Inflammatory macrophage treated with lipopolysaccharide for 4 hours (primary cell): ENCODE data around the gene FBF1.
A peak's percentile ranks its signal among the peaks of the same experiment; 100 is the strongest.
"Not testable (repeated sequence)": the region's sequence is repeated elsewhere in the genome, so short reads cannot be mapped to it uniquely, and the experiment has no call there.

Source experiments
- DNase-seq: peaks from one replicate; pipeline ENCODE4 v3.0.0-alpha.2; 2020

Gene FBF1

GRCh38 chr17:75874323-75875181, 66.3 kb downstream of the FBF1 start:
- DNase-seq: no peak

DNA sequence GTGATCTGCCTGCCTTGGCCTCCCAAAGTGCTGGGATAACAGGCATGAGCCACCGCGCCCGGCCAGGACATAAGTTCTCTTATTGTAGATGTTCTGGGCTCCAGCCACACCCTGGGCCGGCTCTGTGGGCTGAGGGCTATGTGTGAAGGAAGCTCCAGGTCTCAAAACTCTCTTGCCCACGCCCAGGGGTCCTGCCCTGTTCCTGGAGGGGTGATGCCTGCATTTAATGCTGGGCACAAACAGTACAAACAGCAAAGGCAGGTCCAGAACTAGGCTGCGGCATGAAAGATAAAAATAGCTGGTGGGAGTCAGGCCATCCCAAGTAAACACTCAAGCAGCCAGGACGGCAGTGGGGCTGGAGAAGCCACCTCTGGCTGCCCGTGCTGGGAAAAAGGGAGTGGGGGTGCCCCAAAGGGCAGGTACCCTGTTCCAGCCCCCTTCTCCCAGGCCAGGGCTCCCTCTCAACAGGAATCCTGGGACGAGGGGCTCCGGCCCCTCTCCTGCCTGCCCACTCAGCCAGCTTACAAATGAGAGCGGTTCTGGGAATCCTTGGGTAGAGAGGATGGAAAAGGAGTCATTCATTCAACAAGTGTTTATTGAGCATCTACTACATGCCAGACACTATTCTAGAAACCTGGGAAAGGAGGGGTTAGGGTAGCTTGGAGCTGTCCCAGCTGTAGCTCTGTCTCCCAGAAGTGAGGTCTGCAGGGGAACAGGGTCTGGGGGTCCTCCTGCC, 67.1 kb downstream of the FBF1 start:
- no peak for DNase-seq

- DNase-seq: no peak
Measured at GRCh38 chr17:75872434-75873351, 68.1 kb downstream of the FBF1 start.

GRCh38 chr17:75870228-75870627, 70.6 kb downstream of the FBF1 start:
- DNase-seq: not testable (repeated sequence)

GRCh38 chr17:75869282-75870141, 71.3 kb downstream of the FBF1 start:
- no peak for DNase-seq

DNA sequence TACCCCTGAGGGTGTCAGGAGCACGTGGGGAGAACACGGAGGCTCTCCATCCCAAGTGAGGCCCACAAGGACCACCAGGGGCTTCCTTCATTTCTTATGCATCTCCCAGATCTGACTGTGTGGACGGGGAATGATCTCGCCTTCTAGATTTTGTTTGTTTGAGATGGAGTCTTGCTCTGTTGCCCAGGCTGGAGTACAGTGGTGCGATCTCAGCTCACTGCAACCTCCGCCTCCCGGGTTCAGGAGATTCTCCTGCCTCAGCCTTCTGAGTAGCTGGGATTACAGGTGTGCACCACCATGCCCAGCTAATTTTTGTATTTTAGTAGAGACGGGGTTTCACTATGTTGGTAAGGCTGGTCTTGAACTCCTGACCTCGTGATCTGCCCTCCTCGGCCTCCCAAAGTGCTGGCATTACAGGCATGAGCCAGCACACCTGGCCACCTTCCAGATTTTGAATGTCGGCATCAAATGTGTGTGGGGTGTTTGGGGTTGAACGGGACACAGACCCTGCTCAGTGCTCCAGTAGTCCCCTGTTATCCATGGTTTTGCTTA, 72.0 kb downstream of the FBF1 start:
- DNase-seq: not testable (repeated sequence)

DNA sequence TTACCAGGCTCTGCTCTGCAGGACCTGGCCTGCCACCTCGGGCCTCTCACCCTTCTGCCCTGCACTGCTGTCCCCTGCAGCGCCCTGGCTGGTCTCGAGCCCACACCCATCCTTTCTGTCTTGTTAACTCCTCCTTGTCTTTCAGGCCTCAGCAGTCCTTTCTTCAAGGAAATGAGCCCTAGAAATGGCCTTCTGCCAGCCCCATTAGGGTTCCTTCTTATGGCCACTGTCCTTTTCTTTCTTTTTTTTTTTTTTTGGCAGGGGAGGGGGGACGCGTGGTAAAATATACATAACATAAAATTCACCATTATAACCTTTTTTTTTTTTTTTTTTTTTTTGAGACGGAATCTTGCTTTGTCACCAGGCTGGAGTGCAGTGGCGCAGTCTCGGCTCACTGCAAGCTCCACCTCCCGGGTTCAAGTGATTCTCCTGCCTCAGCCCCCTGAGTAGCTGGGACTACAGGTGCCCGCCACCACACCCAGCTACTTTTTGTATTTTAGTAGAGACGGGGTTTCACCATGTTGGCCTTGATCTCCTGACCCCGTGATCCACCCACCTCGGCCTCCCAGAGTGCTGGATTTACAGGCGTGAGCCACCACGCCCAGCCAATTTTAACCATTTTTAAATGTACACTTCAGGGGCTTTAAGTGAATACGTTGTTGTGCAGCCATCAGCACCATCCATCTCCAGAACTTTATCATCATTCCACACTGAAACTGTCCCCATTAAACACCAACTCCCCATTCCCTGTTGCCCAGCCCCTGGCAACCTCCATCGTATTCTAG, 75.2 kb downstream of the FBF1 start:
- not testable (repeated sequence) for DNase-seq

DNA sequence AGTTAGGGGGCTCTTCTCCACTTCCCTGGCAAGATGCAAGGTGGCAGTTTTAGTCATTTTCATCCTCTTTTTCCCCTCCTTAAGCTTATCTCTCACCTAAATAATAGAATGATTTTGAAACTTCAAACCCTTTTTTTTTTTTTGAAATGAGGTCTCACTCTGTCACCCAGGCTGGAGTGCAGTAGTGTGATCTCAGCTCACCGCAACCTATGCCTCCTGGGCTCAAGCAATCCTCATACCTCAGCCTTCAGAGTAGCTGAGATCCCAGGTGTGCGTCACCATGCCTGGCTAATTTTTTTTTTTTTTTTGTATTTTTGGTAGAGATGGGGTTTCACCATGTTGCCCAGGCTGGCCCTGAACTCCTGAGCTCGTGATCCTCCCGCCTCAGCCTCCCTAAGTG, 76.0 kb downstream of the FBF1 start:
- not testable (repeated sequence) for DNase-seq

GRCh38 chr17:75864448-75864871, 76.4 kb downstream of the FBF1 start:
- DNase-seq: peak; percentile 38

- DNase-seq: no peak
Measured at GRCh38 chr17:75861927-75862317, 78.9 kb downstream of the FBF1 start.
